Transverse colon (tissue), 3 donors: Measurements from ENCODE around the gene MRS2.

ENCODE experiments used
- CTCF ChIP-seq, 5 experiments: fragments of 200-600 bp in 3 of 5; fragments of 450-650 bp in 2 of 5; sonication (generic) in 3 of 5; IDR thresholded peaks; 1 replicate in 2 of 5; 2 replicates in 3 of 5; pipeline ENCODE4 v1.5.1; 2016 to 2017; ENCODE audit warnings: antibody characterized with exemption in 5 of 5, inconsistent platforms in 3 of 5, mild to moderate bottlenecking in 2 of 5, moderate library complexity in 1 of 5
- POLR2A ChIP-seq: fragments of 450-650 bp; IDR thresholded peaks from one replicate; pipeline ENCODE4 v1.6.1; 2016; ENCODE audit warnings: antibody characterized with exemption, mild to moderate bottlenecking, moderate library complexity

GRCh38 chr6:24451581-24452388 is 49.0 kb downstream of the MRS2 start:
- TF ChIP-seq CTCF (IDR thresholded peaks at IDR 0.05) (no peak), POLR2A (no peak)
